Left ventricle myocardium inferior (tissue), 1 donor: Measurements from ENCODE around the gene AATK. TPM values are rescaled to one million over a fixed set of nuclear protein-coding genes. Genes with fewer than 3 reads are reported as not detected.

Experiments used
- DNase-seq: peaks from one replicate; pipeline ENCODE4 v3.0.0-alpha.2; 2020
- H3K27ac ChIP-seq: fragments of 200-600 bp; replicated peaks from 2 replicates; pipeline ENCODE4 v1.8.0; 2021
- H3K27me3 ChIP-seq: fragments of 200-600 bp; 2 replicates; pipeline ENCODE4 v1.8.0; 2021; ENCODE audit warnings: low read depth
- H3K36me3 ChIP-seq: fragments of 200-600 bp; 2 replicates; pipeline ENCODE4 v1.8.0; 2021
- H3K4me1 ChIP-seq: fragments of 200-600 bp; 2 replicates; pipeline ENCODE4 v1.8.0; 2021
- H3K4me3 ChIP-seq: fragments of 200-600 bp; 2 replicates; pipeline ENCODE4 v1.8.0; 2021; ENCODE audit warnings: mild to moderate bottlenecking, moderate library complexity
- H3K9me3 ChIP-seq: fragments of 200-600 bp; replicated peaks from 2 replicates; pipeline ENCODE4 v1.8.0; 2021
- CTCF ChIP-seq: fragments of 200-600 bp; IDR thresholded peaks from 2 replicates; pipeline ENCODE4 v1.8.0; 2021; ENCODE audit warnings: antibody characterized with exemption, mild to moderate bottlenecking, borderline replicate concordance
- intact Hi-C: fragments of 100-400 bp; cut with micrococcal nuclease; formaldehyde crosslinking; loops from one replicate; pipeline ENCODE4 v1.11.0; 2022
- total RNA-seq: library from RNA; stranded (reverse); fragmentation: NEBNext Ultra II Directional; extraction: Animal tissue kit (Norgen Biotek cat#: 25700); gene quantifications from one replicate; pipeline ENCODE4 v1.2.1, GENCODE V29; 2021
- donor health status: DM: no; HTN: yes; CAD: no; lungs with severe emphysema.

Gene AATK
- total RNA-seq, 1 donor from 2014 or later, result 2.3 TPM

GRCh38 chr17:81102869-81103268 lies 63.2 kb downstream of the AATK start:
- H3K36me3 ChIP-seq, result peaks cover 63% of the 10 kb centered on the region

GRCh38 chr17:81102352-81102751 lies 63.7 kb downstream of the AATK start:
- TF ChIP-seq CTCF, result no peak
- intact Hi-C loops, result loop anchor here (5.0 kb wide), 1 partner anchor 80 kb away; no protein-coding TSS in a partner anchor
- H3K27ac ChIP-seq, result no peak overlapping the region
- no peak for DNase-seq
- H3K9me3 ChIP-seq, result no peaks in the 10 kb centered on the region
- H3K4me1 ChIP-seq, result peaks cover 17% of the 10 kb centered on the region
- H3K4me3 ChIP-seq, result no peak overlapping the region
- peaks cover 58% of the 10 kb centered on the region for H3K36me3 ChIP-seq
- no peaks in the 10 kb centered on the region for H3K27me3 ChIP-seq

More at GRCh38 chr17:81102869-81103268, 63.2 kb downstream of the AATK start:
- intact Hi-C loops, result loop anchor here (5.0 kb wide), 1 partner anchor 81 kb away; no protein-coding TSS in a partner anchor
- Histone ChIP-seq H3K27ac (no peak overlapping the region), H3K4me1 (peaks cover 12% of the 10 kb centered on the region), H3K27me3 (no peaks in the 10 kb centered on the region), H3K9me3 (no peaks in the 10 kb centered on the region), H3K4me3 (no peak overlapping the region)
- no peak for DNase-seq
- TF ChIP-seq CTCF, result no peak

GRCh38 chr17:81101614-81102306 lies 64.3 kb downstream of the AATK start:
- H3K36me3 ChIP-seq, result peaks cover 52% of the 10 kb centered on the region
- TF ChIP-seq CTCF, result peak; percentile 100

GRCh38 chr17:81100668-81101067 lies 65.4 kb downstream of the AATK start:
- no peak for DNase-seq
- intact Hi-C loops, result loop anchor here (5.0 kb wide), 1 partner anchor 78 kb away; no protein-coding TSS in a partner anchor
- TF ChIP-seq CTCF, result no peak
- H3K4me1 ChIP-seq, result peaks cover 28% of the 10 kb centered on the region
- H3K27me3 ChIP-seq, result no peaks in the 10 kb centered on the region
- H3K4me3 ChIP-seq, result no peak overlapping the region
- H3K9me3 ChIP-seq, result no peaks in the 10 kb centered on the region
- no peak overlapping the region for H3K27ac ChIP-seq
- peaks cover 41% of the 10 kb centered on the region for H3K36me3 ChIP-seq

More at GRCh38 chr17:81101614-81102306, 64.3 kb downstream of the AATK start:
- Histone ChIP-seq H3K27ac (no peak overlapping the region), H3K9me3 (no peaks in the 10 kb centered on the region), H3K4me3 (no peak overlapping the region), H3K4me1 (peaks cover 23% of the 10 kb centered on the region), H3K27me3 (no peaks in the 10 kb centered on the region)
- intact Hi-C loops, result loop anchor here (5.0 kb wide), 1 partner anchor 79 kb away; no protein-coding TSS in a partner anchor
- peak; percentile 77 for DNase-seq

GRCh38 chr17:81099888-81100287 lies 66.1 kb downstream of the AATK start:
- Histone ChIP-seq H3K4me1 (peaks cover 28% of the 10 kb centered on the region), H3K27me3 (no peaks in the 10 kb centered on the region), H3K4me3 (no peak overlapping the region), H3K36me3 (peaks cover 33% of the 10 kb centered on the region), H3K27ac (no peak overlapping the region), H3K9me3 (no peaks in the 10 kb centered on the region)
- no peak for DNase-seq
- intact Hi-C loops, result loop anchor here (5.0 kb wide), 1 partner anchor 78 kb away; no protein-coding TSS in a partner anchor
- no peak for TF ChIP-seq CTCF
